BLaER1 (cell line): ENCODE measurements around the gene SGIP1.
"Not testable (repeated sequence)": the region's sequence is repeated elsewhere in the genome, so short reads cannot be mapped to it uniquely, and the experiment has no call there.

Experiments used
- H3K27ac ChIP-seq: shearing (Covaris generic); formaldehyde crosslinking; 2 replicates; pipeline ENCODE4 v1.8.1; 2022
- H3K27me3 ChIP-seq: shearing (Covaris generic); formaldehyde crosslinking; 2 replicates; pipeline ENCODE4 v1.8.1; 2022
- H3K36me3 ChIP-seq: shearing (Covaris generic); formaldehyde crosslinking; 2 replicates; pipeline ENCODE4 v1.8.1; 2022
- H3K4me1 ChIP-seq: shearing (Covaris generic); formaldehyde crosslinking; 2 replicates; pipeline ENCODE4 v1.8.1; 2022
- H3K4me2 ChIP-seq: shearing (Covaris generic); formaldehyde crosslinking; 2 replicates; pipeline ENCODE4 v1.8.1; 2022
- H3K4me3 ChIP-seq: shearing (Covaris generic); formaldehyde crosslinking; 2 replicates; pipeline ENCODE4 v1.8.1; 2022
- H3K9ac ChIP-seq: shearing (Covaris generic); formaldehyde crosslinking; 2 replicates; pipeline ENCODE4 v1.8.1; 2022
- H3K9me3 ChIP-seq: shearing (Covaris generic); formaldehyde crosslinking; 2 replicates; pipeline ENCODE4 v1.8.1; 2022
- H4K20me1 ChIP-seq: shearing (Covaris generic); formaldehyde crosslinking; 2 replicates; pipeline ENCODE4 v1.8.1; 2022
- Cebpa-rat ChIP-seq: shearing (Covaris generic); IDR thresholded peaks from 2 replicates; pipeline ENCODE4 v1.8.1; 2022

Gene SGIP1

DNA sequence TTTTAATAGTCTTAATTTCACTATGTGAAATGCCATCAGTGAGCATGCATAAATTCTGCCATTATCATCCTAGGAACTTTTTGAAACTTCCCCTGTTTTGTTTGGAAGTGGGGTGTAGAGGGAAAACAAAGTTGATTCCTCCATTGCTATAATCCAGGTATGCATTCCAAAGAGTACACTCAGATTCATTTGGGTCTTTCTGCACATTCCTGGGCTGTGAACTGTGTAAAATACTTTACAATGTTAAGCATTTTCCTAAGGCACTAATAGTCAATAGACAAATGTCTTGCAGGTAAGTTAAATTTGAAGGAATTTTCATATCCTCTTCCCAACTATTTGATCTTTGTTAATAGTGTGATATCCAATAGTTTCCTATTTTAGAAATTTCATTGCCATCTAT is 36.2 kb downstream of the SGIP1 start:
- no peak overlapping the region for H3K9ac ChIP-seq
- H4K20me1 ChIP-seq: no peaks in the 10 kb centered on the region
- no peak overlapping the region for H3K4me3 ChIP-seq
- H3K9me3 ChIP-seq: no peaks in the 10 kb centered on the region
- H3K4me1 ChIP-seq: no peaks in the 10 kb centered on the region
- no peak overlapping the region for H3K27ac ChIP-seq
- H3K4me2 ChIP-seq: no peak overlapping the region
- no peak for TF ChIP-seq Cebpa-rat
- H3K27me3 ChIP-seq: no peaks in the 10 kb centered on the region
- H3K36me3 ChIP-seq: no peaks in the 10 kb centered on the region

DNA sequence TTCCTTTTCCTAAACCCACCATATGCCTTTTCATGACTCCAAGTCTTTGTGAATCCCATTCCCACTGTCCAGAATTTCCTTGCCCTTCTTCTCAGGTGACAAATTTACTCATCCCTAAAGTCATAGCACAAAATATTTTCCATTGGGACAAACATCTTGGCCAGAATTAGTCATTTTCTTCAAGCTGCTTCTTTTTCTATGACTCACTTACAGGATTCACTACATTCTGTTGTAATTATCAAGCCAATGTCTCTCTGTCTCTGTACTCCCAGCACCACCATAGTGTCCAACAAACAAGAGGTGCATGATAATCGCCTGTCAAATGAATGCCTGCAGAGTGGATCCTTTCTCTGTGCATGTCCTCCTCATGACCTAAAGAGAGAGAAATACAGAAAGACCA is 37.8 kb downstream of the SGIP1 start:
- TF ChIP-seq Cebpa-rat: no peak
- Histone ChIP-seq H3K27me3 (no peaks in the 10 kb centered on the region), H3K9ac (no peak overlapping the region), H4K20me1 (no peaks in the 10 kb centered on the region), H3K4me3 (no peak overlapping the region), H3K4me1 (no peaks in the 10 kb centered on the region), H3K27ac (no peak overlapping the region), H3K9me3 (no peaks in the 10 kb centered on the region), H3K4me2 (no peak overlapping the region), H3K36me3 (no peaks in the 10 kb centered on the region)

DNA sequence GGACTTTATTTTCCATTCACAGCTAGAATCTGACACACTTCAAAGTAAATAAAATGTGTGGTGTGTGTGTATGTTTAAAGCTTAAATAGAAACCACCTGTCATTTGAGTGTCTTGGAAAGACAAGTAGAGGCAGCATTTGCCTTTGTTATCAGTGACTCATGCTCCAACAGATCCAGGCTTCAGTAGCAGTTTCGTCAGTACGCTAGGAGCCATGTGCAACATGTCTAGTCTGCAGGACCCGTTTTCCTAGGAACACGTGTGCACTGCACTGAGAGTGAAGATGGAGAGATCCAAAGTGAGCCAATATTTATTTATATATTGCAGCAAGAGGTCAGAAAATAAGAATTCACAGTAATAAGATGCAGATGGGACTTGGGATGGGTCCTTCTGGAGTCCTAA is 41.8 kb downstream of the SGIP1 start:
- Histone ChIP-seq H3K4me1 (peaks cover 7% of the 10 kb centered on the region), H3K4me3 (no peak overlapping the region), H3K9me3 (no peaks in the 10 kb centered on the region), H3K4me2 (no peak overlapping the region), H3K36me3 (no peaks in the 10 kb centered on the region), H3K27me3 (no peaks in the 10 kb centered on the region), H4K20me1 (no peaks in the 10 kb centered on the region), H3K27ac (no peak overlapping the region), H3K9ac (no peak overlapping the region)
- TF ChIP-seq Cebpa-rat: no peak

DNA sequence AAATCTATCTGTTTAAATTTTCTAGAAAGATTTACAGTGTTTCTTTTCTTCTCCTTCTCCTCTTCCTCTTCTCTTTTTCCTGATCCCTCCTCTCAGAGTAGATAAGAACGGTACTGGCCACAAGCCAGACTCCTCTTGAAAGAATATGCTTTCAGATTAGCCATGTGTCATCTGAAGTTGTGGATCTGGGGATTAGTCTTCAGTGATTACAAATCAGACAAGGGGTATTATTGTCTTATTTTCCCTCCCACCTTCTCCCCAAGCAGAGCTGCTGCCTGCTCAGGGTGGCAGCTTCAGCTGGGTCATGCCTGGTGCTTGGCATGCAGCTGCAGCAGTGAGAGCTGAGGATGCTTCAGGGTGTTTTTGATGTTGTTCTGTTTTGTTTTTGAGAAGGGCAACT is 42.7 kb downstream of the SGIP1 start:
- H3K36me3 ChIP-seq: no peaks in the 10 kb centered on the region
- H3K4me3 ChIP-seq: no peak overlapping the region
- no peaks in the 10 kb centered on the region for H3K27me3 ChIP-seq
- peaks cover 7% of the 10 kb centered on the region for H3K4me1 ChIP-seq
- no peak overlapping the region for H3K9ac ChIP-seq
- no peak for TF ChIP-seq Cebpa-rat
- H3K4me2 ChIP-seq: no peak overlapping the region
- no peak overlapping the region for H3K27ac ChIP-seq
- H4K20me1 ChIP-seq: no peaks in the 10 kb centered on the region
- no peaks in the 10 kb centered on the region for H3K9me3 ChIP-seq

DNA sequence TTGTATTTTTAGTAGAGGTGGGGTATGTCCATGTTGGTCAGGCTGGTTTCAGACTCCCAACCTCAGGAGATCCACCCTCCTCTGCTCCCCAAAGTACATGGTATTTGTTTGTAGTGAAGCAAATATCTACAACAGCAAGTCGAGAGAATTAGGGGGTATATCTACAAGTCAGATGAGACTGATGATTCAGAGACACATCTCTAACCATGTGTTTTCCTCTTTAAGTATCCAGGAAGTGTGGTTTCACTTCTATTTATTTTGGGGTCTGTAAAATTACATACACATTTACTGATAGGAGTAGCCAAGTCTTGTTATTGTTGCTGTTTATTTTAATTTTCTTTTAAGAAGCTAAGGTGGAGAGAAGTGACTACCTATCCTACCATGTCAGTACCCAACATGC is 44.9 kb downstream of the SGIP1 start:
- Histone ChIP-seq H3K9me3 (no peaks in the 10 kb centered on the region), H3K9ac (no peak overlapping the region), H3K4me2 (peak overlapping the region; percentile 40), H3K36me3 (no peaks in the 10 kb centered on the region), H3K27me3 (no peaks in the 10 kb centered on the region), H3K4me1 (peaks cover 7% of the 10 kb centered on the region), H3K4me3 (no peak overlapping the region), H4K20me1 (no peaks in the 10 kb centered on the region), H3K27ac (no peak overlapping the region)
- TF ChIP-seq Cebpa-rat: no peak

DNA sequence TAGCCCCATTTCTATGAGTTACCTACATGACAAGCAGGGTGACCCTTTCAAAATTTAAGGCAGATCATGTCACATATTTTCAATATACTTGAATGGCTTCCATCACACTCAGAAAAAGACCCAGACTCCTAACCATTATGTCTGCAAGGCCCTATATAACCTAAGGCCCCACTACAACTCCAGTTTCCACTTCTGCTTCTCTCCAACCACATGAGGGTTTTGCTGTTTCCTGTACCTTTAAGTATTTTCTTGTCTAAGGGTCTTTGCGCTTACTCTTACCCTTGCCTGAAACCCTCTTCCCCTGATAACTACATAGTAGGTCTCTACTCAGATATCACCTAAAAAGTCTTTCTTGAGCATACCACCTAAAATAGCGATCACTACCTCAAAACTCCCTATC is 46.1 kb downstream of the SGIP1 start:
- Histone ChIP-seq H3K4me1 (peaks cover 7% of the 10 kb centered on the region), H3K4me3 (no peak overlapping the region)
- TF ChIP-seq Cebpa-rat: no peak

DNA sequence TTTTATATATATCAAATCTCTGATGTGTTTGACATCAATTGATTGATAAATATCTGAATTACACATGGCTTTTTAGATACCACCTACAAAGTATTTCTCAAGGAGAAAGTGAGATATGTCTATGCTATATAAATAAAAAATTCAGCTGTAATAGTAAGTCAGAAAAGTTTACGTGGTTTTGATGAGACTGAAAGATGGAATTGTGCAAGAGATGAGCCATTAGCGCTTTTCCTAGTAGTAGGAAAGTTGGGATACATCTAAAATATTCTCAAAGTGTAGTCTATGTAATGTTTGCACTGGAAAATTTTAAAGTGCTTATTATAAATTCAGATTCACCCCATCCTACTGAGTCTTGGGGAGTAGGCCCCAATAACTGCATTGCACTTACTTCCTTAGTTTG is 49.1 kb downstream of the SGIP1 start:
- Histone ChIP-seq H3K27me3 (no peaks in the 10 kb centered on the region), H3K4me1 (peaks cover 7% of the 10 kb centered on the region), H3K36me3 (no peaks in the 10 kb centered on the region), H3K9ac (no peak overlapping the region), H3K4me3 (no peak overlapping the region), H3K9me3 (no peaks in the 10 kb centered on the region), H3K4me2 (no peak overlapping the region), H3K27ac (no peak overlapping the region), H4K20me1 (no peaks in the 10 kb centered on the region)
- TF ChIP-seq Cebpa-rat: no peak

More for the DNA sequence above, 46.1 kb downstream of the SGIP1 start:
- Histone ChIP-seq H3K4me2 (no peak overlapping the region), H3K9ac (no peak overlapping the region), H3K9me3 (no peaks in the 10 kb centered on the region), H3K27ac (no peak overlapping the region), H4K20me1 (no peaks in the 10 kb centered on the region), H3K27me3 (no peaks in the 10 kb centered on the region), H3K36me3 (no peaks in the 10 kb centered on the region)

DNA sequence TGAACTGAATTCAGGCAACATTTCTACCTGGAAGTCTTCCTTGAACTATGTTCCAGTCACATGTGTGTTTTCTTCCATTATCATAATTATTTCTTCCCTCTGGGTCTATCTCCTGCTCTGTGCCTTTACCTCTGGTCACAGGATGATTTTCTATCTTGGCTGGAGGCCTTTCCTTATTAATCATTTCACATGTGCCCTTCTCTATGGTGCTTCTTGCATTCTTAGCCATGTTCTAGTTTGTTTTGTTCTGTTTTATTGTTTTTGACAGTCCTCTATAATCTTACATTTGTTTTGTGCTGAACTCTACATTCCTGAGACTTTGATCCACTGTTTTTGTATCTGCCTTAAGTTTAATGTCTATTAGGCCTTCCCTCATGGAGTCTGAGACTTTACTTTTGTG is 51.0 kb downstream of the SGIP1 start:
- Histone ChIP-seq H3K27me3 (no peaks in the 10 kb centered on the region), H3K9ac (no peak overlapping the region), H3K4me3 (no peak overlapping the region), H3K27ac (no peak overlapping the region), H3K4me2 (no peak overlapping the region), H3K9me3 (no peaks in the 10 kb centered on the region), H4K20me1 (no peaks in the 10 kb centered on the region), H3K4me1 (no peaks in the 10 kb centered on the region), H3K36me3 (no peaks in the 10 kb centered on the region)
- TF ChIP-seq Cebpa-rat: no peak

DNA sequence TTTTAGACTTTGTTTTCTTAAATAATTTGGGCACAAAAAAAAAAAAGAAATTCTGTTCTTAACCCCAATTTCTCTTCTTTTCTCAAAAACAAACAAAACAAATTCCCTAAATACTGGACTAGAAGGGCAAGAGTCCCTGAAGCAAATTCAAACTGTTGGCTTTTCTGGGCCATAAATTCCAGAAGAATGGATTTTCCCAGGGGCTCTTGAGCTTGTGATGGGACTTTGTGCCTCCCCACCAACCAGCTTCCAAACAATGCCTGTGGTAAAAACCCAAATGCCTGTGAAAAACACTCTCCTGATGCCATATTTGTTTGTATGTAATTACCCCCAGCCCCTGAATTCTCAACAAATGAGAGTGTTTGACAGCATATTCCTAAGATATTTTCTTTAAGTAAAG is 55.4 kb downstream of the SGIP1 start:
- Histone ChIP-seq H3K27me3 (no peaks in the 10 kb centered on the region), H3K4me1 (no peaks in the 10 kb centered on the region), H3K4me2 (no peak overlapping the region), H4K20me1 (no peaks in the 10 kb centered on the region), H3K4me3 (no peak overlapping the region), H3K9me3 (no peaks in the 10 kb centered on the region), H3K27ac (no peak overlapping the region), H3K36me3 (no peaks in the 10 kb centered on the region), H3K9ac (no peak overlapping the region)
- no peak for TF ChIP-seq Cebpa-rat

DNA sequence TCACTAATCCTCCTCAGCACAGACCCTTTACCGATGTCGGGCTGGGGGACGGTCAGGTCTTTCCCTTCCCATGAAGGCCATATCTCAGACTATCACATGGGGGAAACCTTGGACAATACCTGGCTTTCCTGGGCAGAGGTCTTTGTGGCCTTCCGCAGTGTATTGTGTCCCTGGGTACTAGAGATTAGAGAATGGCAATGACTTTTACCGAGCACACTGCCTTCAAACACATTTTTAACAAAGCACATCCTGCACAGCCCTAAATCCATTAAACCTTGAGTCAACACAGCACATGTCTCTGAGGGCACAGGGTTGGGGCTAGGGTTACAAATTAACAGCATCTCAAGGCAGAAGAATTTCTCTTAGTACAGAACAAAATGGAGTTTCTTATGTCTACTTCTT is 58.2 kb downstream of the SGIP1 start:
- not testable (repeated sequence) for H3K4me2 ChIP-seq, H3K27ac ChIP-seq, H4K20me1 ChIP-seq, H3K36me3 ChIP-seq, H3K4me3 ChIP-seq, H3K27me3 ChIP-seq, H3K4me1 ChIP-seq, H3K9ac ChIP-seq
- H3K9me3 ChIP-seq: peaks cover 12% of the 10 kb centered on the region

DNA sequence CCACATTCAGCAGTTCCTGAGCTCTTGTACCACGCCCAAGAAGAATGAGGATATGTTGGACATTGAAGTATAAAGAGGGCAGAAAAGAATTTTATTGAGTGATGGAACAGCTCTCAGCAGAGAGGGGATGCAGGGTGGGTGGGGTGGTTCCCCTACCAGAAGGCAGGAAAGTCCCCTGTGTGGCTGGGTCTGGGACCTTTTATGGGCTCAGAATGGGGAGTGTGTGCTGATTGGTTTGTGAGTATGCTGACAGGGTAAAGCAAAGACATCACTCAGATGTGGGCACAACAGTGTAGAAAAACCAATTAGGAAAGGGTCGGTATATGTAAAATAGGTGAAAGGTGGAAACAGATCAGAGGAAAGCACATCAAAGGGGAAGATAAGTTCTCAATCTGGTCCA is 62.2 kb downstream of the SGIP1 start:
- Histone ChIP-seq H4K20me1 (no peaks in the 10 kb centered on the region), H3K36me3 (no peaks in the 10 kb centered on the region), H3K27ac (no peak overlapping the region), H3K4me2 (no peak overlapping the region), H3K9me3 (peaks cover 12% of the 10 kb centered on the region), H3K9ac (no peak overlapping the region), H3K27me3 (no peaks in the 10 kb centered on the region), H3K4me1 (no peaks in the 10 kb centered on the region), H3K4me3 (no peak overlapping the region)
- TF ChIP-seq Cebpa-rat: no peak
